ENCODE data around the gene UMOD.

Gene UMOD

DNA sequence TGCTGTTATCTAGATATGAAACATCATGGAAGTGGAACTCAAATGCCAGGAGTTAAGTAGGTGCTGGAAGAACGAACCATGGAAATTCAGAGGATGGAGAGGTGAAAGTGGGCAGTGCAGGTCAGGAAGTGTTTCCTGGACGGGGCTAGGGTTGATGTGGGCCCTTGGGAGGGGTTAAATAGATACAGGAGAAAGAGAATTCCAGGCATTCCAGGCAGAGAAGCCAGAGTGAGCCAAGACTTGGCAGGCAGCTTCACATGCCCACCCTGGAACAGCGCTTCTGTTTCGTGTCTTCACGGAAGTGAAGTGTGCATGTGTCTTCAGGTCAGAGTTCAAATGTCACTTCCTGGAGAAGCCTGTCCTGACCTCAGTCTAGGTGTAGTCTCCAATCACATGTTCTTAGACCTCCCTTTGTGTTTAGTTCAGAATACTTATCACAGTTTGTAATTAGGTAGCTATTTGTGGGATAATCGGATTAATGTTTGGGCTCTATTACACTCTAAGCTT, 66.5 kb downstream of the UMOD start:
- no peak for DNase-seq (ENCODE audit: low read depth)
- no peak overlapping the region for H3K4me3 ChIP-seq (ENCODE audit: low read length)
- TF ChIP-seq, protein P1, sequence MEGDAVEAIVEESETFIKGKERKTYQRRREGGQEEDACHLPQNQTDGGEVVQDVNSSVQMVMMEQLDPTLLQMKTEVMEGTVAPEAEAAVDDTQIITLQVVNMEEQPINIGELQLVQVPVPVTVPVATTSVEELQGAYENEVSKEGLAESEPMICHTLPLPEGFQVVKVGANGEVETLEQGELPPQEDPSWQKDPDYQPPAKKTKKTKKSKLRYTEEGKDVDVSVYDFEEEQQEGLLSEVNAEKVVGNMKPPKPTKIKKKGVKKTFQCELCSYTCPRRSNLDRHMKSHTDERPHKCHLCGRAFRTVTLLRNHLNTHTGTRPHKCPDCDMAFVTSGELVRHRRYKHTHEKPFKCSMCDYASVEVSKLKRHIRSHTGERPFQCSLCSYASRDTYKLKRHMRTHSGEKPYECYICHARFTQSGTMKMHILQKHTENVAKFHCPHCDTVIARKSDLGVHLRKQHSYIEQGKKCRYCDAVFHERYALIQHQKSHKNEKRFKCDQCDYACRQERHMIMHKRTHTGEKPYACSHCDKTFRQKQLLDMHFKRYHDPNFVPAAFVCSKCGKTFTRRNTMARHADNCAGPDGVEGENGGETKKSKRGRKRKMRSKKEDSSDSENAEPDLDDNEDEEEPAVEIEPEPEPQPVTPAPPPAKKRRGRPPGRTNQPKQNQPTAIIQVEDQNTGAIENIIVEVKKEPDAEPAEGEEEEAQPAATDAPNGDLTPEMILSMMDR (conservative IDR thresholded peaks at IDR 0.05; ENCODE audit: low read length), result no peak

All from AG10803 (cell line).